Activated CD8-positive, alpha-beta T cell treated with anti-CD3 and anti-CD28 coated beads for 36 hours (primary cell): Measurements from ENCODE around the gene ANKRD10. TPM values are rescaled to one million over a fixed set of nuclear protein-coding genes. Genes with fewer than 3 reads are reported as not detected.

Source experiments
- ATAC-seq: fragments of 200-7000 bp; cut with Tn5 transposase; one replicate; pipeline ENCODE4 v1.10.0; 2021; ENCODE audit warnings: mild to moderate bottlenecking, moderate library complexity
- CTCF ChIA-PET: fragments of 350-600 bp; sonication (Branson Sonifier 250); formaldehyde crosslinking; loops from one replicate; lab custom pipeline; 2021; ENCODE audit warnings: antibody characterized with exemption; lab: Charles Lee
- POLR2A ChIA-PET: fragments of 350-600 bp; sonication (Branson Sonifier 250); formaldehyde crosslinking; loops from one replicate; lab custom pipeline; 2021; ENCODE audit warnings: antibody characterized with exemption; lab: Charles Lee
- DNase-seq: peaks from one replicate; pipeline ENCODE4 v3.0.0-alpha.2; 2020
- H3K27ac Mint-ChIP-seq: one replicate; pipeline ENCODE4 v1.8.0; 2021; ENCODE audit warnings: mild to moderate bottlenecking, mixed read lengths
- H3K27me3 Mint-ChIP-seq: one replicate; pipeline ENCODE4 v1.8.0; 2021; ENCODE audit warnings: mixed read lengths
- H3K36me3 Mint-ChIP-seq: one replicate; pipeline ENCODE4 v1.8.0; 2021; ENCODE audit warnings: low read depth, mixed read lengths
- H3K4me1 Mint-ChIP-seq: one replicate; pipeline ENCODE4 v1.8.0; 2021; ENCODE audit warnings: low read depth, mixed read lengths
- H3K4me3 Mint-ChIP-seq: one replicate; pipeline ENCODE4 v1.8.0; 2021; ENCODE audit warnings: mild to moderate bottlenecking, moderate library complexity, mixed read lengths
- H3K9me3 Mint-ChIP-seq: one replicate; pipeline ENCODE4 v1.8.0; 2021; ENCODE audit warnings: mixed read lengths
- intact Hi-C: fragments of 100-400 bp; cut with micrococcal nuclease; formaldehyde crosslinking; loops from one replicate; pipeline ENCODE4 v1.10.0; 2022
- total RNA-seq, 2 experiments: library from RNA; stranded (reverse); gene quantifications; one replicate each; pipeline ENCODE4 v1.2.3, GENCODE V29; 2021
- TF ChIP-seq, protein P1 (sequence below): fragments of 200-600 bp; IDR thresholded peaks from one replicate; pipeline ENCODE4 v1.8.0; 2022; ENCODE audit warnings: antibody characterized with exemption, mild to moderate bottlenecking

ANKRD10 gene
- total RNA-seq, 2 experiments from 2014 or later, result 81.6 to 86.1 TPM

- CTCF ChIA-PET, result no interaction called here
- peaks cover 6% of the 10 kb centered on the region for H3K4me1 Mint-ChIP-seq
- no peak for DNase-seq
- no peak overlapping the region for H3K4me3 Mint-ChIP-seq
- POLR2A ChIA-PET, result no interaction called here
- H3K27ac Mint-ChIP-seq, result no peak overlapping the region
- peaks cover 42% of the 10 kb centered on the region for H3K27me3 Mint-ChIP-seq
- intact Hi-C loops, result no loop called here
- H3K9me3 Mint-ChIP-seq, result no peaks in the 10 kb centered on the region
- TF ChIP-seq, protein P1, sequence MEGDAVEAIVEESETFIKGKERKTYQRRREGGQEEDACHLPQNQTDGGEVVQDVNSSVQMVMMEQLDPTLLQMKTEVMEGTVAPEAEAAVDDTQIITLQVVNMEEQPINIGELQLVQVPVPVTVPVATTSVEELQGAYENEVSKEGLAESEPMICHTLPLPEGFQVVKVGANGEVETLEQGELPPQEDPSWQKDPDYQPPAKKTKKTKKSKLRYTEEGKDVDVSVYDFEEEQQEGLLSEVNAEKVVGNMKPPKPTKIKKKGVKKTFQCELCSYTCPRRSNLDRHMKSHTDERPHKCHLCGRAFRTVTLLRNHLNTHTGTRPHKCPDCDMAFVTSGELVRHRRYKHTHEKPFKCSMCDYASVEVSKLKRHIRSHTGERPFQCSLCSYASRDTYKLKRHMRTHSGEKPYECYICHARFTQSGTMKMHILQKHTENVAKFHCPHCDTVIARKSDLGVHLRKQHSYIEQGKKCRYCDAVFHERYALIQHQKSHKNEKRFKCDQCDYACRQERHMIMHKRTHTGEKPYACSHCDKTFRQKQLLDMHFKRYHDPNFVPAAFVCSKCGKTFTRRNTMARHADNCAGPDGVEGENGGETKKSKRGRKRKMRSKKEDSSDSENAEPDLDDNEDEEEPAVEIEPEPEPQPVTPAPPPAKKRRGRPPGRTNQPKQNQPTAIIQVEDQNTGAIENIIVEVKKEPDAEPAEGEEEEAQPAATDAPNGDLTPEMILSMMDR, result no peak
- no peaks in the 10 kb centered on the region for H3K36me3 Mint-ChIP-seq
- ATAC-seq, result no peak
Observed at GRCh38 chr13:110867380-110867779, 47.5 kb downstream of the ANKRD10 start.

DNA sequence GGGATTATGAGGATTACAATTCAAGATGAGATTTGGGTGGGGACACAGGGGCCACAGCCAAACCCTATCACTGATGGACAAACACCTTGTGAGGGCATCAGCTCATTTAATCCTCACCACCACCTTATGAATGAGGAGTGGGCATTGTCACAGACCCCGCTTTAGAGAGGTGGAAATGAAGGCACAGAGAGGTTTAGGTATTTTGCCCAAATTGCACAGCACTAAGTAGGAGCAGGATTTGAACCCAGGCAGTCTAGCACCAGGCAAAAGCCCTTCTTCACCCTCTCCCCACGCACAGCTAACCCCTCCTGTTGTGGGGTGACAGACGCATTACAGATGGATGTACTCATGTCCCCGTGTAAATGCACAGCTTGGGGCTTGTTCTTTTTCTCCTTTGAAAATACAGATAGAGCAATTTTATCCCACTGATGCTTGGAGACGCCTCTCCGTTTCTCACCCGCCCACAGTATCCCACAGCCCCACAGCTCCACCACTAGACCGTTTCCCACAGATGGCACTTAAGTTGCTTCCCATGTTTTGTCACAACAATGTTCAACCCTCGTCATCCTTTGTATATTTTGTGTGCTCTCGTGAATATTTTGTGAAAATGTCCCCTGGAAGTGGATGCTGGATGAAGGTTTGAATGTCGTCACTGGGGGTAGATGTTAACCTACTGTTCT is 48.2 kb downstream of the ANKRD10 start:
- ATAC-seq (no peak), DNase-seq (no peak)
- Mint-ChIP-seq H3K9me3 (no peaks in the 10 kb centered on the region), H3K4me1 (peaks cover 6% of the 10 kb centered on the region), H3K27me3 (peaks cover 42% of the 10 kb centered on the region), H3K36me3 (no peaks in the 10 kb centered on the region), H3K4me3 (no peak overlapping the region), H3K27ac (no peak overlapping the region)
- ChIA-PET CTCF (no interaction called here), POLR2A (no interaction called here)
- TF ChIP-seq, protein P1, result no peak
- intact Hi-C loops, result no loop called here

GRCh38 chr13:110863685-110864084 is 51.2 kb downstream of the ANKRD10 start:
- ATAC-seq, result no peak
- no peak for DNase-seq
- no peaks in the 10 kb centered on the region for H3K4me1 Mint-ChIP-seq
- no peak overlapping the region for H3K27ac Mint-ChIP-seq
- POLR2A ChIA-PET, result no interaction called here
- no peak overlapping the region for H3K4me3 Mint-ChIP-seq
- no peaks in the 10 kb centered on the region for H3K36me3 Mint-ChIP-seq
- CTCF ChIA-PET, result no interaction called here
- intact Hi-C loops, result no loop called here
- H3K9me3 Mint-ChIP-seq, result no peaks in the 10 kb centered on the region
- TF ChIP-seq, protein P1, result no peak
- peaks cover 23% of the 10 kb centered on the region for H3K27me3 Mint-ChIP-seq

DNA sequence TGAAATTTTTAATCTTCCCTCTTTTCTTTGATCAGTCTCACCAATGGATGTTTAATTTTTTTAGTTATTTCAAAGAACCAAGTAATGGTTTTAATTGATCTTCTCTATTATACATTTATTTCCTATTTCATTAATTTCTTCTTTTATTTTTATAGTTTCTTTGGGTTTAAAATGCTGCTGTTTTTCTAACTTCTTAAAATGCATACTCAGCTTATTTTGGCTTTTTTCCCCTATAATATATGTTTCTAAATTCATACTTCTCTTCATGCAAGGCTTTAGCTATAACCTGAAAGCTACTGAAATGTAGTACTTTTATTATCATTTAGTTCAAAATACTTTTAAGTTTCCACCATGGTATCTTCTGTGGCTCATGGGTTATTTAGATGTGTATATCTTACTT is 53.9 kb downstream of the ANKRD10 start:
- intact Hi-C loops, result no loop called here
- ATAC-seq, result no peak
- no peak overlapping the region for H3K4me3 Mint-ChIP-seq
- peaks cover 16% of the 10 kb centered on the region for H3K4me1 Mint-ChIP-seq
- CTCF ChIA-PET, result no interaction called here
- TF ChIP-seq, protein P1, result no peak
- no peak for DNase-seq
- peaks cover 8% of the 10 kb centered on the region for H3K27me3 Mint-ChIP-seq
- peaks cover 6% of the 10 kb centered on the region for H3K36me3 Mint-ChIP-seq
- no peak overlapping the region for H3K27ac Mint-ChIP-seq
- POLR2A ChIA-PET, result no interaction called here
- peaks cover 9% of the 10 kb centered on the region for H3K9me3 Mint-ChIP-seq

- ChIA-PET POLR2A (no interaction called here), CTCF (interaction anchor here (1.1 kb wide), 1 partner anchor 25 kb away, joined by 3 read pairs; no protein-coding TSS in a partner anchor)
- H3K4me3 Mint-ChIP-seq, result peak overlapping the region; percentile 25
- peaks cover 16% of the 10 kb centered on the region for H3K4me1 Mint-ChIP-seq
- intact Hi-C loops, result no loop called here
- ATAC-seq (peak; percentile 85), DNase-seq (peak; percentile 31)
- H3K27ac Mint-ChIP-seq, result peak overlapping the region; percentile 82
- TF ChIP-seq, protein P1, result no peak
- no peaks in the 10 kb centered on the region for H3K27me3 Mint-ChIP-seq
- H3K9me3 Mint-ChIP-seq, result peaks cover 9% of the 10 kb centered on the region
- H3K36me3 Mint-ChIP-seq, result peaks cover 6% of the 10 kb centered on the region
Observed at GRCh38 chr13:110856942-110857835, 57.7 kb downstream of the ANKRD10 start.
